WTC11 (cell line): ENCODE data around the gene C1D. TPM values are rescaled to one million over a fixed set of nuclear protein-coding genes. Genes with fewer than 3 reads are reported as not detected.

Source experiments
- ATAC-seq: fragments of 200-7000 bp; cut with Tn5 transposase; 2 replicates; pipeline ENCODE4 v1.10.0; 2021; ENCODE audit warnings: mild to moderate bottlenecking, moderate library complexity
- CTCF ChIA-PET: fragments of 300-600 bp; sonication (Branson Sonifier 250); formaldehyde crosslinking; loops from one replicate; lab custom pipeline; 2021; ENCODE audit warnings: antibody characterized with exemption; lab: Charles Lee
- POLR2A ChIA-PET: fragments of 350-600 bp; sonication (Branson Sonifier 250); formaldehyde crosslinking; loops from one replicate; lab custom pipeline; 2021; ENCODE audit warnings: antibody characterized with exemption; lab: Charles Lee
- DNase-seq: peaks from one replicate; pipeline ENCODE4 v3.0.0; 2021; ENCODE audit warnings: low spot score
- H3K27ac Mint-ChIP-seq: 2 replicates; pipeline ENCODE4 v1.8.0; 2021; ENCODE audit warnings: mixed read lengths
- H3K27me3 Mint-ChIP-seq: 2 replicates; pipeline ENCODE4 v1.8.0; 2021; ENCODE audit warnings: low read depth, mild to moderate bottlenecking, moderate library complexity, mixed read lengths
- H3K36me3 Mint-ChIP-seq: 2 replicates; pipeline ENCODE4 v1.8.0; 2021; ENCODE audit warnings: mixed read lengths
- H3K4me1 Mint-ChIP-seq: 2 replicates; pipeline ENCODE4 v1.8.0; 2022; ENCODE audit warnings: mixed read lengths
- H3K4me3 Mint-ChIP-seq: 2 replicates; pipeline ENCODE4 v1.8.0; 2021; ENCODE audit warnings: mild to moderate bottlenecking, moderate library complexity, mixed read lengths
- H3K9me3 Mint-ChIP-seq: 2 replicates; pipeline ENCODE4 v1.8.0; 2021; ENCODE audit warnings: mixed read lengths
- CREB1 ChIP-seq: sonication (generic); formaldehyde crosslinking; IDR thresholded peaks from 2 replicates; pipeline ENCODE4 v1.8.0; 2023; ENCODE audit warnings: mild to moderate bottlenecking, missing genetic modification reagents
- E2F5 ChIP-seq: sonication (generic); formaldehyde crosslinking; IDR thresholded peaks from 2 replicates; pipeline ENCODE4 v1.8.1; 2022; ENCODE audit warnings: mild to moderate bottlenecking, moderate library complexity, missing genetic modification reagents
- ELF4 ChIP-seq: sonication (generic); formaldehyde crosslinking; IDR thresholded peaks from 2 replicates; pipeline ENCODE4 v1.8.1; 2022; ENCODE audit warnings: low read depth, mild to moderate bottlenecking, moderate library complexity, missing genetic modification reagents
- GTF2I ChIP-seq: fragments of 250-450 bp; sonication (Bioruptor Pico); conservative IDR thresholded peaks from 2 replicates; pipeline ENCODE4 v1.4.0; 2021; ENCODE audit warnings: mild to moderate bottlenecking
- MXD4 ChIP-seq: fragments of 250-450 bp; sonication (Bioruptor Pico); IDR thresholded peaks from 2 replicates; pipeline ENCODE4 v1.8.0; 2021; ENCODE audit warnings: mild to moderate bottlenecking, moderate library complexity, borderline replicate concordance
- MYBL2 ChIP-seq: sonication (generic); formaldehyde crosslinking; IDR thresholded peaks from 2 replicates; pipeline ENCODE4 v1.8.1; 2023; ENCODE audit warnings: mild to moderate bottlenecking, moderate library complexity, missing genetic modification reagents
- NFE2L1 ChIP-seq: sonication (generic); formaldehyde crosslinking; IDR thresholded peaks from 2 replicates; pipeline ENCODE4 v1.8.1; 2023; ENCODE audit warnings: missing genetic modification reagents
- NR1H2 ChIP-seq: sonication (generic); formaldehyde crosslinking; IDR thresholded peaks from 2 replicates; pipeline ENCODE4 v1.9.0; 2021; ENCODE audit warnings: mild to moderate bottlenecking, moderate library complexity, missing genetic modification reagents
- RELA ChIP-seq: sonication (generic); formaldehyde crosslinking; IDR thresholded peaks from 2 replicates; pipeline ENCODE4 v1.8.1; 2022; ENCODE audit warnings: missing genetic modification reagents, mild to moderate bottlenecking, borderline replicate concordance
- TEAD4 ChIP-seq: sonication (generic); formaldehyde crosslinking; IDR thresholded peaks from 2 replicates; pipeline ENCODE4 v1.8.0; 2022; ENCODE audit warnings: mild to moderate bottlenecking, missing genetic modification reagents
- total RNA-seq: library from RNA; stranded (reverse); gene quantifications from 3 replicates; pipeline ENCODE4 v1.2.3, GENCODE V29; 2021
- TF ChIP-seq, protein P1 (sequence below): fragments of 250-450 bp; sonication (Bioruptor Pico); IDR thresholded peaks from 2 replicates; pipeline ENCODE4 v1.8.0; 2021; ENCODE audit warnings: mild to moderate bottlenecking
- TF ChIP-seq, protein P2 (sequence below): fragments of 200-600 bp; IDR thresholded peaks from 2 replicates; pipeline ENCODE4 v1.8.0; 2022; ENCODE audit warnings: antibody characterized with exemption
- TF ChIP-seq, protein P3 (sequence below): fragments of 250-450 bp; sonication (Bioruptor Pico); IDR thresholded peaks from 2 replicates; pipeline ENCODE4 v1.9.0; 2021; ENCODE audit warnings: mild to moderate bottlenecking
- TF ChIP-seq, protein P4 (sequence below): sonication (generic); formaldehyde crosslinking; IDR thresholded peaks from 2 replicates; pipeline ENCODE4 v1.8.1; 2022; ENCODE audit warnings: mild to moderate bottlenecking, missing genetic modification reagents, moderate library complexity, borderline replicate concordance
- TF ChIP-seq, protein P5 (sequence below): sonication (generic); formaldehyde crosslinking; IDR thresholded peaks from 2 replicates; pipeline ENCODE4 v1.8.1; 2023; ENCODE audit warnings: mild to moderate bottlenecking, missing genetic modification reagents

Gene C1D
- total RNA-seq, 1 experiment from 2014 or later: 21.0 TPM

- TF ChIP-seq NFE2L1: no peak
Observed at GRCh38 chr2:68031043-68031442, 31.8 kb downstream of the C1D start (continued).

- no peak overlapping the region for H3K4me3 Mint-ChIP-seq
- ATAC-seq (no peak), DNase-seq (no peak)
- H3K36me3 Mint-ChIP-seq: no peaks in the 10 kb centered on the region
- no peak overlapping the region for H3K27ac Mint-ChIP-seq
- CTCF ChIA-PET: interaction anchor here (0.6 to 3.6 kb wide), 9 partner anchors 110 to 380 kb away, joined by 3 to 35 read pairs (median 7); no protein-coding TSS in a partner anchor
- H3K4me1 Mint-ChIP-seq: peaks cover 2% of the 10 kb centered on the region; the same call in 1 of the 2 replicates
- H3K27me3 Mint-ChIP-seq: no peaks in the 10 kb centered on the region
- POLR2A ChIA-PET: no interaction called here
- TF ChIP-seq, protein P1, sequence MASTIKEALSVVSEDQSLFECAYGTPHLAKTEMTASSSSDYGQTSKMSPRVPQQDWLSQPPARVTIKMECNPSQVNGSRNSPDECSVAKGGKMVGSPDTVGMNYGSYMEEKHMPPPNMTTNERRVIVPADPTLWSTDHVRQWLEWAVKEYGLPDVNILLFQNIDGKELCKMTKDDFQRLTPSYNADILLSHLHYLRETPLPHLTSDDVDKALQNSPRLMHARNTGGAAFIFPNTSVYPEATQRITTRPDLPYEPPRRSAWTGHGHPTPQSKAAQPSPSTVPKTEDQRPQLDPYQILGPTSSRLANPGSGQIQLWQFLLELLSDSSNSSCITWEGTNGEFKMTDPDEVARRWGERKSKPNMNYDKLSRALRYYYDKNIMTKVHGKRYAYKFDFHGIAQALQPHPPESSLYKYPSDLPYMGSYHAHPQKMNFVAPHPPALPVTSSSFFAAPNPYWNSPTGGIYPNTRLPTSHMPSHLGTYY (CRISPR knock-in tag): no peak
- TF ChIP-seq, protein P2, sequence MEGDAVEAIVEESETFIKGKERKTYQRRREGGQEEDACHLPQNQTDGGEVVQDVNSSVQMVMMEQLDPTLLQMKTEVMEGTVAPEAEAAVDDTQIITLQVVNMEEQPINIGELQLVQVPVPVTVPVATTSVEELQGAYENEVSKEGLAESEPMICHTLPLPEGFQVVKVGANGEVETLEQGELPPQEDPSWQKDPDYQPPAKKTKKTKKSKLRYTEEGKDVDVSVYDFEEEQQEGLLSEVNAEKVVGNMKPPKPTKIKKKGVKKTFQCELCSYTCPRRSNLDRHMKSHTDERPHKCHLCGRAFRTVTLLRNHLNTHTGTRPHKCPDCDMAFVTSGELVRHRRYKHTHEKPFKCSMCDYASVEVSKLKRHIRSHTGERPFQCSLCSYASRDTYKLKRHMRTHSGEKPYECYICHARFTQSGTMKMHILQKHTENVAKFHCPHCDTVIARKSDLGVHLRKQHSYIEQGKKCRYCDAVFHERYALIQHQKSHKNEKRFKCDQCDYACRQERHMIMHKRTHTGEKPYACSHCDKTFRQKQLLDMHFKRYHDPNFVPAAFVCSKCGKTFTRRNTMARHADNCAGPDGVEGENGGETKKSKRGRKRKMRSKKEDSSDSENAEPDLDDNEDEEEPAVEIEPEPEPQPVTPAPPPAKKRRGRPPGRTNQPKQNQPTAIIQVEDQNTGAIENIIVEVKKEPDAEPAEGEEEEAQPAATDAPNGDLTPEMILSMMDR: no peak
- TF ChIP-seq RELA: no peak
- no peak for TF ChIP-seq GTF2I (CRISPR knock-in tag)
- no peak for TF ChIP-seq NFE2L1
- TF ChIP-seq, protein P3, sequence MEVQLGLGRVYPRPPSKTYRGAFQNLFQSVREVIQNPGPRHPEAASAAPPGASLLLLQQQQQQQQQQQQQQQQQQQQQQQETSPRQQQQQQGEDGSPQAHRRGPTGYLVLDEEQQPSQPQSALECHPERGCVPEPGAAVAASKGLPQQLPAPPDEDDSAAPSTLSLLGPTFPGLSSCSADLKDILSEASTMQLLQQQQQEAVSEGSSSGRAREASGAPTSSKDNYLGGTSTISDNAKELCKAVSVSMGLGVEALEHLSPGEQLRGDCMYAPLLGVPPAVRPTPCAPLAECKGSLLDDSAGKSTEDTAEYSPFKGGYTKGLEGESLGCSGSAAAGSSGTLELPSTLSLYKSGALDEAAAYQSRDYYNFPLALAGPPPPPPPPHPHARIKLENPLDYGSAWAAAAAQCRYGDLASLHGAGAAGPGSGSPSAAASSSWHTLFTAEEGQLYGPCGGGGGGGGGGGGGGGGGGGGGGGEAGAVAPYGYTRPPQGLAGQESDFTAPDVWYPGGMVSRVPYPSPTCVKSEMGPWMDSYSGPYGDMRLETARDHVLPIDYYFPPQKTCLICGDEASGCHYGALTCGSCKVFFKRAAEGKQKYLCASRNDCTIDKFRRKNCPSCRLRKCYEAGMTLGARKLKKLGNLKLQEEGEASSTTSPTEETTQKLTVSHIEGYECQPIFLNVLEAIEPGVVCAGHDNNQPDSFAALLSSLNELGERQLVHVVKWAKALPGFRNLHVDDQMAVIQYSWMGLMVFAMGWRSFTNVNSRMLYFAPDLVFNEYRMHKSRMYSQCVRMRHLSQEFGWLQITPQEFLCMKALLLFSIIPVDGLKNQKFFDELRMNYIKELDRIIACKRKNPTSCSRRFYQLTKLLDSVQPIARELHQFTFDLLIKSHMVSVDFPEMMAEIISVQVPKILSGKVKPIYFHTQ: no peak
- TF ChIP-seq MXD4 (CRISPR knock-in tag): no peak
- TF ChIP-seq, protein P4, sequence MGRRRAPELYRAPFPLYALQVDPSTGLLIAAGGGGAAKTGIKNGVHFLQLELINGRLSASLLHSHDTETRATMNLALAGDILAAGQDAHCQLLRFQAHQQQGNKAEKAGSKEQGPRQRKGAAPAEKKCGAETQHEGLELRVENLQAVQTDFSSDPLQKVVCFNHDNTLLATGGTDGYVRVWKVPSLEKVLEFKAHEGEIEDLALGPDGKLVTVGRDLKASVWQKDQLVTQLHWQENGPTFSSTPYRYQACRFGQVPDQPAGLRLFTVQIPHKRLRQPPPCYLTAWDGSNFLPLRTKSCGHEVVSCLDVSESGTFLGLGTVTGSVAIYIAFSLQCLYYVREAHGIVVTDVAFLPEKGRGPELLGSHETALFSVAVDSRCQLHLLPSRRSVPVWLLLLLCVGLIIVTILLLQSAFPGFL (CRISPR knock-in tag): no peak
- TF ChIP-seq NR1H2 (CRISPR knock-in tag): no peak
- no peak for TF ChIP-seq MYBL2 (CRISPR knock-in tag)
- TF ChIP-seq, protein P5, sequence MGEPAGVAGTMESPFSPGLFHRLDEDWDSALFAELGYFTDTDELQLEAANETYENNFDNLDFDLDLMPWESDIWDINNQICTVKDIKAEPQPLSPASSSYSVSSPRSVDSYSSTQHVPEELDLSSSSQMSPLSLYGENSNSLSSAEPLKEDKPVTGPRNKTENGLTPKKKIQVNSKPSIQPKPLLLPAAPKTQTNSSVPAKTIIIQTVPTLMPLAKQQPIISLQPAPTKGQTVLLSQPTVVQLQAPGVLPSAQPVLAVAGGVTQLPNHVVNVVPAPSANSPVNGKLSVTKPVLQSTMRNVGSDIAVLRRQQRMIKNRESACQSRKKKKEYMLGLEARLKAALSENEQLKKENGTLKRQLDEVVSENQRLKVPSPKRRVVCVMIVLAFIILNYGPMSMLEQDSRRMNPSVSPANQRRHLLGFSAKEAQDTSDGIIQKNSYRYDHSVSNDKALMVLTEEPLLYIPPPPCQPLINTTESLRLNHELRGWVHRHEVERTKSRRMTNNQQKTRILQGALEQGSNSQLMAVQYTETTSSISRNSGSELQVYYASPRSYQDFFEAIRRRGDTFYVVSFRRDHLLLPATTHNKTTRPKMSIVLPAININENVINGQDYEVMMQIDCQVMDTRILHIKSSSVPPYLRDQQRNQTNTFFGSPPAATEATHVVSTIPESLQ (CRISPR knock-in tag): no peak
- H3K9me3 Mint-ChIP-seq: no peaks in the 10 kb centered on the region
Observed at GRCh38 chr2:68030529-68030928, 32.3 kb downstream of the C1D start.

DNA sequence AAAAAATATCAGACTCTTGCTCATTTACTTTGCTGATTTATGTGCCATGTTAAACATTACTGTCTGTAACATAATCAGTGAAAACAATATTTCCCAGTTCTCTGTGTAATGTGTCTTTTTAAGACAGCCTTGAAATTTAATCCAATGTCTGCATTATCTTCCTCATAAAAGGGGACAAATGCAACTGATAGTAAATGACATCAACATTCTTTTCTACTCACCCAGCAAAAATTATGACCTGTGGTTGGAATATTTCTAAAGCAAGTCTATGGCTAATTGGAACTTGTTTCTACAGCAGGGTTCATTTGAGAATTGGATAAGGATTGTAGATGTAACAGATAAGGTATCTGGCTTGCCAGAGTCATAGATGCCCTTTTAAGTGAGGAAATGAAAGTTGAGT lies 34.8 kb downstream of the C1D start:
- no peak for TF ChIP-seq ELF4
- TF ChIP-seq TEAD4 (CRISPR knock-in tag): no peak
- no peak for TF ChIP-seq E2F5 (CRISPR knock-in tag)
- TF ChIP-seq, protein P4 (CRISPR knock-in tag): no peak
- TF ChIP-seq CREB1 (CRISPR knock-in tag): no peak
- Mint-ChIP-seq H3K9me3 (peaks cover 8% of the 10 kb centered on the region; the same call in 1 of the 2 replicates), H3K4me3 (no peak overlapping the region), H3K27ac (no peak overlapping the region), H3K27me3 (no peaks in the 10 kb centered on the region), H3K4me1 (peaks cover 2% of the 10 kb centered on the region; the same call in 1 of the 2 replicates), H3K36me3 (no peaks in the 10 kb centered on the region)
- ChIA-PET POLR2A (no interaction called here), CTCF (no interaction called here)
- ATAC-seq (no peak), DNase-seq (no peak)
